GM18526 (cell line): ENCODE data around the gene AGXT.

Experiments
- POLR2A ChIP-seq: IDR thresholded peaks from 3 replicates; pipeline ENCODE4 v1.6.1; 2011; ENCODE audit not compliant: insufficient read length; ENCODE audit errors: extremely low read depth

The AGXT gene

GRCh38 chr2:240929364-240930095 lies 60.9 kb downstream of the AGXT start:
- TF ChIP-seq POLR2A = no peak
